A549 (cell line): ENCODE data around the gene SLC2A4RG.

Experiments used
- CEBPB ChIP-seq, 2 experiments: fragments of >200 bp in 1 of 2; sonication (Bioruptor Twin) in 1 of 2; formaldehyde crosslinking in 1 of 2; IDR thresholded peaks; 2 replicates each; pipeline ENCODE4 v1.6.1; 2012 to 2016
- CHD2 ChIP-seq: fragments of 150-350 bp; IDR thresholded peaks from 2 replicates; pipeline ENCODE4 v1.6.1; 2014; ENCODE audit warnings: low read length; ENCODE audit not compliant: partially characterized antibody
- CHD4 ChIP-seq: fragments of 200-600 bp; sonication (generic); IDR thresholded peaks from 2 replicates; pipeline ENCODE4 v1.6.1; 2016; ENCODE audit warnings: antibody characterized with exemption, mild to moderate bottlenecking, borderline replicate concordance
- CTCF ChIP-seq: fragments of >200 bp; sonication (Bioruptor Twin); formaldehyde crosslinking; IDR thresholded peaks from 3 replicates; pipeline ENCODE4 v1.5.1; 2016
- ESRRA ChIP-seq: fragments of 150-350 bp; IDR thresholded peaks from 2 replicates; pipeline ENCODE4 v1.6.1; 2014; ENCODE audit warnings: mild to moderate bottlenecking, low read length, borderline replicate concordance
- MAFK ChIP-seq: fragments of 450-650 bp; IDR thresholded peaks from 2 replicates; pipeline ENCODE4 v1.6.1; 2014; ENCODE audit not compliant: partially characterized antibody
- MAX ChIP-seq: IDR thresholded peaks from 2 replicates; pipeline ENCODE4 v1.6.1; 2012
- PBX3 ChIP-seq: IDR thresholded peaks from 2 replicates; pipeline ENCODE4 v1.6.1; 2012
- POLR2A ChIP-seq: IDR thresholded peaks from 2 replicates; pipeline ENCODE4 v1.6.1; 2012; ENCODE audit warnings: mild to moderate bottlenecking, low read length
- RAD21 ChIP-seq, 2 experiments: fragments of >200 bp in 1 of 2; sonication (Bioruptor Twin) in 1 of 2; formaldehyde crosslinking in 1 of 2; IDR thresholded peaks in 1 of 2; conservative IDR thresholded peaks in 1 of 2; 2 replicates in 1 of 2; 3 replicates in 1 of 2; pipeline ENCODE4 v1.6.1; 2012 to 2018; ENCODE audit warnings: inconsistent platforms in 1 of 2
- RARB ChIP-seq: fragments of 250-450 bp; sonication (Bioruptor Pico); IDR thresholded peaks from 2 replicates; pipeline ENCODE4 v1.8.0; 2021; ENCODE audit warnings: mild to moderate bottlenecking, moderate library complexity
- REST ChIP-seq: fragments of 200-600 bp; sonication (generic); IDR thresholded peaks from 2 replicates; pipeline ENCODE4 v1.6.1; 2016; ENCODE audit warnings: antibody characterized with exemption, mild to moderate bottlenecking, moderate library complexity
- USF2 ChIP-seq: fragments of 450-650 bp; IDR thresholded peaks from 2 replicates; pipeline ENCODE4 v1.6.1; 2014; ENCODE audit warnings: antibody characterized with exemption

- TF ChIP-seq MAX = no peak
- no peak for TF ChIP-seq MAFK
- TF ChIP-seq RARB (CRISPR knock-in tag) = no peak
- TF ChIP-seq CTCF = no peak
- TF ChIP-seq CHD2 = no peak
- TF ChIP-seq CEBPB (IDR thresholded peaks at IDR 0.05) = no peak
- no peak for TF ChIP-seq POLR2A
- no peak for TF ChIP-seq USF2
- TF ChIP-seq REST = no peak
- no peak for TF ChIP-seq RAD21 (conservative IDR thresholded peaks at IDR 0.05 in 1 of 2, IDR thresholded peaks at IDR 0.05 in 1 of 2)
- no peak for TF ChIP-seq ESRRA
- no peak for TF ChIP-seq CHD4
- TF ChIP-seq PBX3 = no peak
Observed at GRCh38 chr20:63768591-63769515, 29.3 kb downstream of the SLC2A4RG start.
